Lung (tissue), 12 donors: ENCODE results near the gene JMJD8. TPM values are rescaled to one million over a fixed set of nuclear protein-coding genes. Genes with fewer than 3 reads are reported as not detected.

Experiments used
- ATAC-seq: fragments of 200-7000 bp; cut with Tn5 transposase; one replicate; pipeline ENCODE4 v1.9.1; 2020; ENCODE audit warnings: moderate number of reproducible peaks; ENCODE audit not compliant: insufficient read depth, low FRiP score
- DNase-seq, 3 donors: peaks; one replicate each; pipeline ENCODE4 v3.0.0-alpha.2; 2013 to 2017
- H3K27ac ChIP-seq, 2 donors: one replicate each; pipeline ENCODE4 v1.5.1; 2013; ENCODE audit warnings: mild to moderate bottlenecking in 2 of 2, moderate library complexity in 2 of 2, control low read depth in 1 of 2, inconsistent platforms in 1 of 2, low read depth in 1 of 2, low read length in 1 of 2
- H3K27me3 ChIP-seq, 3 donors: one replicate each; pipeline ENCODE4 v1.5.1; 2013; ENCODE audit warnings: low read length in 2 of 3; ENCODE audit not compliant: control insufficient read depth in 3 of 3, insufficient read depth in 3 of 3
- H3K36me3 ChIP-seq, 4 donors: one replicate each; pipeline ENCODE4 v1.5.1; 2013; ENCODE audit warnings: low read length in 4 of 4, mild to moderate bottlenecking in 1 of 4, moderate library complexity in 1 of 4; ENCODE audit not compliant: control insufficient read depth in 4 of 4, insufficient read depth in 4 of 4
- H3K4me1 ChIP-seq, 5 donors: one replicate each; pipeline ENCODE4 v1.5.1; 2013; ENCODE audit warnings: low read length in 5 of 5, mild to moderate bottlenecking in 2 of 5, moderate library complexity in 1 of 5; ENCODE audit not compliant: control insufficient read depth in 5 of 5, insufficient read depth in 5 of 5
- H3K4me3 ChIP-seq: one replicate; pipeline ENCODE4 v1.5.1; 2013; ENCODE audit warnings: mild to moderate bottlenecking, control low read depth, moderate library complexity
- H3K9ac ChIP-seq, 2 donors: one replicate each; pipeline ENCODE4 v1.5.1; 2013; ENCODE audit warnings: low read length in 2 of 2, control low read depth in 1 of 2; ENCODE audit not compliant: insufficient read depth in 1 of 2
- H3K9me3 ChIP-seq, 4 donors: one replicate each; pipeline ENCODE4 v1.5.1; 2013; ENCODE audit warnings: low read length in 3 of 4, mild to moderate bottlenecking in 1 of 4, moderate library complexity in 1 of 4; ENCODE audit not compliant: control insufficient read depth in 4 of 4, insufficient read depth in 3 of 4
- WGBS, 2 donors: extraction: QIAGEN DNeasy Blood & Tissue Kit; methylation state at CpG; one replicate each; pipeline ENCODE4 v1.1.7; 2013; 5-methylcytosine and 5-hydroxymethylcytosine counted together
- polyA plus RNA-seq, 2 donors: library from polyadenylated mRNA; stranded (reverse); fragments of 200-250 nt; gene quantifications; one replicate each; pipeline ENCODE4 v1.2.1, GENCODE V29; 2013
- total RNA-seq, 2 donors: library from RNA; depleted of rRNA in 1 of 2; stranded (reverse); fragments of >200 nt in 1 of 2; gene quantifications; one replicate each; pipeline ENCODE4 v1.2.1, GENCODE V29; 2014 to 2021
- TF ChIP-seq, protein P1 (sequence below): IDR thresholded peaks from 2 replicates; pipeline ENCODE4 v1.5.1; 2012; ENCODE audit warnings: mild to moderate bottlenecking; ENCODE audit errors: control extremely low read depth, extremely low read depth
- donor health status: control.
- donor health status: control.
- donor health status: Bipolar disorder and iron deficiency.
- donor health status: healthy.
- donor health status: DM: yes; HTN: yes; CAD: no.

The JMJD8 gene
- total and polyA plus RNA-seq, 4 donors = 32.5 to 90.3 (median 57.9) TPM

DNA sequence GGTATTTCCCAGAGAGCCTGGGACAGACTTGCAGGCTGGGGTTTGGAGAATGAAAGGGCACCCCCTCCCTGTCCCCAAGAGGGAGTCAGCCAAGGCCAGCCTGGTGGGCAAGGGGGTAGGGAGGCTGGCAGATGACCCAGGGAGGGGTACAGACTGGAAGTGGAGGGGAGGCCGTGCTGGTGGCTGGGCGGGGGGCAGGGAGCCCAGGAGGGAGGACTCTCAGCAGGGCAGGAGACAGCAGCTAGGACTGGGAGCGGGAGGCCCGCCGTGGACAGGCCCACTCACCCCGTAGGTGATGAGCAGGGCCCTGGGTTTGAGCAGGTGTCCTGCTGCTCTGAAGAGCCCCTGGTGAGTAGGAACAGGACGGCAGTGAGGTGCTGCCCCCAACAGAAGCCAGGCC, 49.1 kb downstream of the JMJD8 start:
- Histone ChIP-seq H3K27ac (no peak overlapping the region), H3K9ac (no peak overlapping the region), H3K9me3 (no peaks in the 10 kb centered on the region), H3K27me3 (no peaks in the 10 kb centered on the region), H3K4me1 (peaks cover 0 to 37% (median 17%) of the 10 kb centered on the region in 5 donors), H3K36me3 (peaks cover 0 to 18% (median 0%) of the 10 kb centered on the region in 4 donors), H3K4me3 (no peak overlapping the region)
- DNase-seq (no peak), ATAC-seq (no peak)
- 89 to 96% methylated on average over 7 of the region's 7 CpGs for WGBS, 2 donors
- TF ChIP-seq, protein P1, sequence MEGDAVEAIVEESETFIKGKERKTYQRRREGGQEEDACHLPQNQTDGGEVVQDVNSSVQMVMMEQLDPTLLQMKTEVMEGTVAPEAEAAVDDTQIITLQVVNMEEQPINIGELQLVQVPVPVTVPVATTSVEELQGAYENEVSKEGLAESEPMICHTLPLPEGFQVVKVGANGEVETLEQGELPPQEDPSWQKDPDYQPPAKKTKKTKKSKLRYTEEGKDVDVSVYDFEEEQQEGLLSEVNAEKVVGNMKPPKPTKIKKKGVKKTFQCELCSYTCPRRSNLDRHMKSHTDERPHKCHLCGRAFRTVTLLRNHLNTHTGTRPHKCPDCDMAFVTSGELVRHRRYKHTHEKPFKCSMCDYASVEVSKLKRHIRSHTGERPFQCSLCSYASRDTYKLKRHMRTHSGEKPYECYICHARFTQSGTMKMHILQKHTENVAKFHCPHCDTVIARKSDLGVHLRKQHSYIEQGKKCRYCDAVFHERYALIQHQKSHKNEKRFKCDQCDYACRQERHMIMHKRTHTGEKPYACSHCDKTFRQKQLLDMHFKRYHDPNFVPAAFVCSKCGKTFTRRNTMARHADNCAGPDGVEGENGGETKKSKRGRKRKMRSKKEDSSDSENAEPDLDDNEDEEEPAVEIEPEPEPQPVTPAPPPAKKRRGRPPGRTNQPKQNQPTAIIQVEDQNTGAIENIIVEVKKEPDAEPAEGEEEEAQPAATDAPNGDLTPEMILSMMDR = no peak

DNA sequence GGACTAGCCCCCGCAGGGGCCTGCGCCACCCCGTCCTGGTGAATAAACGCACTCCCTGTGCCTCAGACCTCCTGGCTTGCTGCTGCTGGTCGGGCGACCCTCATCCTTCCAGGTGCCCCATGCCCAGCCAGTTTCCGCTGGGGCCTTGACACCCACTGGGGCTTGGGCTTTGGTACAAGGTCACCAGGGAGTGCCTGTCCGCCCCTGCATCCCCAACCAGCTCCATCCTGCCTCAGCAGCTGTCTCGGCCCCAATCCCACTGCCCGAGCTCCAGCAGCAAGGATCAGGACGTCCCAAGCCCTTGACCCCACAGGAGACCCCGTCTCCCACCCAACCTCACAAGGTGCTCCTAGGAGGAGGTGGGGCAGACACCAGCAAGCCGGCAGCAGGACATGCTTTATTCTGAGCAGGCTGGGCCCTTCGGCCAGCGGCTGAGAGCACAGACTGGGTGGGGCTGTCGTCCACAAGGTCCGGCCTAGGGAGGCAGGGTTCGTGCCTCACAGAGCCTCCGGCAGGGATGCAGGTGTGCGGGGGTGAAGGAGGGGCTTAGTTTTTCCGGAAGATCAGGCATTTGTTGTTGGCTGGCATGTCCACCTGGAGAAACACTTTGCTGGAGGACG, 50.0 kb downstream of the JMJD8 start:
- no peak for ATAC-seq
- Histone ChIP-seq H3K4me1 (peaks cover 0 to 43% (median 20%) of the 10 kb centered on the region in 5 donors), H3K27me3 (no peaks in the 10 kb centered on the region), H3K27ac (no peak overlapping the region), H3K4me3 (no peak overlapping the region), H3K9me3 (no peaks in the 10 kb centered on the region), H3K9ac (no peak overlapping the region), H3K36me3 (peaks cover 0 to 19% (median 0%) of the 10 kb centered on the region in 4 donors)
- no peak for DNase-seq
- TF ChIP-seq, protein P1 = no peak
- WGBS, 2 donors = 92 to 94% methylated on average over 22 of the region's 22 CpGs

DNA sequence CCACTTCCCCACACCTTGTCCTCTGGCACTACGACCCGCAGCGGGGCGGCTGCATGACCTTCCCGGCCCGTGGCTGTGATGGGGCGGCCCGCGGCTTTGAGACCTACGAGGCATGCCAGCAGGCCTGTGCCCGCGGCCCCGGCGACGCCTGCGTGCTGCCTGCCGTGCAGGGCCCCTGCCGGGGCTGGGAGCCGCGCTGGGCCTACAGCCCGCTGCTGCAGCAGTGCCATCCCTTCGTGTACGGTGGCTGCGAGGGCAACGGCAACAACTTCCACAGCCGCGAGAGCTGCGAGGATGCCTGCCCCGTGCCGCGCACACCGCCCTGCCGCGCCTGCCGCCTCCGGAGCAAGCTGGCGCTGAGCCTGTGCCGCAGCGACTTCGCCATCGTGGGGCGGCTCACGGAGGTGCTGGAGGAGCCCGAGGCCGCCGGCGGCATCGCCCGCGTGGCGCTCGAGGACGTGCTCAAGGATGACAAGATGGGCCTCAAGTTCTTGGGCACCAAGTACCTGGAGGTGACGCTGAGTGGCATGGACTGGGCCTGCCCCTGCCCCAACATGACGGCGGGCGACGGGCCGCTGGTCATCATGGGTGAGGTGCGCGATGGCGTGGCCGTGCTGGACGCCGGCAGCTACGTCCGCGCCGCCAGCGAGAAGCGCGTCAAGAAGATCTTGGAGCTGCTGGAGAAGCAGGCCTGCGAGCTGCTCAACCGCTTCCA, 50.6 kb downstream of the JMJD8 start:
- Histone ChIP-seq H3K27me3 (no peaks in the 10 kb centered on the region), H3K9ac (no peak overlapping the region), H3K9me3 (no peaks in the 10 kb centered on the region), H3K4me3 (no peak overlapping the region), H3K36me3 (peaks cover 0 to 25% (median 0%) of the 10 kb centered on the region in 4 donors), H3K4me1 (peaks cover 0 to 43% (median 22%) of the 10 kb centered on the region in 5 donors), H3K27ac (no peak overlapping the region)
- ATAC-seq (no peak), DNase-seq (no peak)
- TF ChIP-seq, protein P1 = no peak
- 97% methylated on average over 66 to 74 of the region's 74 CpGs for WGBS, 2 donors
